Gastroesophageal sphincter (tissue), 4 donors: ENCODE data around the gene SGMS2. TPM values are rescaled to one million over a fixed set of nuclear protein-coding genes. Genes with fewer than 3 reads are reported as not detected.

Experiments used
- ATAC-seq: fragments of 150-250 bp; one replicate; pipeline ENCODE4 v1.9.1; 2016; ENCODE audit warnings: mild to moderate bottlenecking, moderate library complexity
- H3K27ac ChIP-seq, 4 donors: fragments of 200-600 bp; sonication (generic) in 3 of 4; 1 replicate in 3 of 4; 2 replicates in 1 of 4; pipeline ENCODE4 v1.5.1; 2016 to 2019
- H3K27me3 ChIP-seq: fragments of 200-600 bp; sonication (generic); one replicate; pipeline ENCODE4 v1.5.1; 2019
- H3K36me3 ChIP-seq, 2 donors: fragments of 200-600 bp; sonication (generic); one replicate each; pipeline ENCODE4 v1.5.1; 2019; ENCODE audit warnings: control low read depth in 1 of 2
- H3K4me1 ChIP-seq, 3 donors: fragments of 200-600 bp; sonication (generic); 1 replicate in 2 of 3; 2 replicates in 1 of 3; pipeline ENCODE4 v1.5.1; 2016 to 2019; ENCODE audit warnings: control low read depth in 2 of 3
- H3K4me3 ChIP-seq, 2 donors: fragments of 200-600 bp; sonication (generic); one replicate each; pipeline ENCODE4 v1.5.1; 2019; ENCODE audit warnings: mild to moderate bottlenecking in 1 of 2, moderate library complexity in 1 of 2
- H3K9me3 ChIP-seq, 3 donors: fragments of 200-600 bp; sonication (generic); one replicate each; pipeline ENCODE4 v1.5.1; 2017 to 2019; ENCODE audit warnings: control low read depth in 2 of 3
- EP300 ChIP-seq: sonication (generic); formaldehyde crosslinking; IDR thresholded peaks from one replicate; pipeline ENCODE4 v1.6.1; 2017; ENCODE audit warnings: antibody characterized with exemption, mild to moderate bottlenecking
- POLR2A ChIP-seq, 2 donors: fragments of 450-650 bp; IDR thresholded peaks; one replicate each; pipeline ENCODE4 v1.6.1; 2017; ENCODE audit warnings: antibody characterized with exemption in 2 of 2, mild to moderate bottlenecking in 2 of 2, moderate library complexity in 1 of 2
- POLR2AphosphoS5 ChIP-seq: sonication (generic); formaldehyde crosslinking; IDR thresholded peaks from one replicate; pipeline ENCODE4 v1.6.1; 2017; ENCODE audit warnings: antibody characterized with exemption
- WGBS, 2 donors: methylation state at CpG; one replicate each; pipeline ENCODE4 v1.1.5; 2018; ENCODE audit warnings: low coverage in 1 of 2; 5-methylcytosine and 5-hydroxymethylcytosine counted together
- small RNA-seq, 4 donors: library from RNA; depleted of rRNA; stranded (forward); fragments of <200 nt; gene quantifications; one replicate each; pipeline ENCODE3, GENCODE V24; 2016
- total RNA-seq, 4 donors: library from RNA; depleted of rRNA; stranded (reverse); fragments of >200 nt; gene quantifications; one replicate each; pipeline ENCODE4 v1.1.0, GENCODE V29; 2016
- TF ChIP-seq, protein P1 (sequence below), 4 experiments: fragments of 200-600 bp in 2 of 4; fragments of 450-650 bp in 2 of 4; sonication (generic) in 1 of 4; IDR thresholded peaks; one replicate each; pipeline ENCODE4 v1.5.1; 2017 to 2019; ENCODE audit warnings: antibody characterized with exemption in 4 of 4, mild to moderate bottlenecking in 2 of 4, moderate library complexity in 2 of 4

The SGMS2 gene
- total RNA-seq, 4 donors from 2014 or later: 170 to 499 (median 277) TPM

DNA sequence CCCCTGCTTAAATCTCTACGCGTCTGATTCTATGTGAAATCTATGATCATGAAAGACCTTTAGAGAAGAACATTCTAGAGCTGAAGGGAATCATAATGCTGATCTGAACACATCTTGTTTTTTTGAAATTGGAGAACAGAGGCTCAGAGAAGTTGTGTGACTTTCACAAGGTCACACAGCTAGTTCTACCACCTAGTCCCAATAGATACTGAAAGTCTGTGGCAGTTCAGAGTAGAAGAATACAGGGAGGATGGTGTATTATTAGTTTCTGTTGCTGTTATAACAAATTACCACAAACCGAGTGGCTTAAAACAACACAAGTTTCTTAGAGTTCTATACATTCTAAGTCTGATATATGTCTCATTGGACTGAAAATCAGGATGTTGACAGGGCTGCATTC lies 121.1 kb downstream of the SGMS2 start:
- 89 to 94% methylated on average over 3 of the region's 3 CpGs for WGBS, 2 donors
- Histone ChIP-seq H3K27me3 (no peaks in the 10 kb centered on the region), H3K36me3 (peaks cover 0 to 65% of the 10 kb centered on the region in 2 donors), H3K4me1 (no peaks in the 10 kb centered on the region), H3K9me3 (no peaks in the 10 kb centered on the region), H3K27ac (no peak overlapping the region), H3K4me3 (no peak overlapping the region)
- TF ChIP-seq POLR2AphosphoS5 (no peak), EP300 (no peak), POLR2A (IDR thresholded peaks at IDR 0.05) (no peak)
- TF ChIP-seq, protein P1, sequence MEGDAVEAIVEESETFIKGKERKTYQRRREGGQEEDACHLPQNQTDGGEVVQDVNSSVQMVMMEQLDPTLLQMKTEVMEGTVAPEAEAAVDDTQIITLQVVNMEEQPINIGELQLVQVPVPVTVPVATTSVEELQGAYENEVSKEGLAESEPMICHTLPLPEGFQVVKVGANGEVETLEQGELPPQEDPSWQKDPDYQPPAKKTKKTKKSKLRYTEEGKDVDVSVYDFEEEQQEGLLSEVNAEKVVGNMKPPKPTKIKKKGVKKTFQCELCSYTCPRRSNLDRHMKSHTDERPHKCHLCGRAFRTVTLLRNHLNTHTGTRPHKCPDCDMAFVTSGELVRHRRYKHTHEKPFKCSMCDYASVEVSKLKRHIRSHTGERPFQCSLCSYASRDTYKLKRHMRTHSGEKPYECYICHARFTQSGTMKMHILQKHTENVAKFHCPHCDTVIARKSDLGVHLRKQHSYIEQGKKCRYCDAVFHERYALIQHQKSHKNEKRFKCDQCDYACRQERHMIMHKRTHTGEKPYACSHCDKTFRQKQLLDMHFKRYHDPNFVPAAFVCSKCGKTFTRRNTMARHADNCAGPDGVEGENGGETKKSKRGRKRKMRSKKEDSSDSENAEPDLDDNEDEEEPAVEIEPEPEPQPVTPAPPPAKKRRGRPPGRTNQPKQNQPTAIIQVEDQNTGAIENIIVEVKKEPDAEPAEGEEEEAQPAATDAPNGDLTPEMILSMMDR (IDR thresholded peaks at IDR 0.05): no peak
- no peak for ATAC-seq

DNA sequence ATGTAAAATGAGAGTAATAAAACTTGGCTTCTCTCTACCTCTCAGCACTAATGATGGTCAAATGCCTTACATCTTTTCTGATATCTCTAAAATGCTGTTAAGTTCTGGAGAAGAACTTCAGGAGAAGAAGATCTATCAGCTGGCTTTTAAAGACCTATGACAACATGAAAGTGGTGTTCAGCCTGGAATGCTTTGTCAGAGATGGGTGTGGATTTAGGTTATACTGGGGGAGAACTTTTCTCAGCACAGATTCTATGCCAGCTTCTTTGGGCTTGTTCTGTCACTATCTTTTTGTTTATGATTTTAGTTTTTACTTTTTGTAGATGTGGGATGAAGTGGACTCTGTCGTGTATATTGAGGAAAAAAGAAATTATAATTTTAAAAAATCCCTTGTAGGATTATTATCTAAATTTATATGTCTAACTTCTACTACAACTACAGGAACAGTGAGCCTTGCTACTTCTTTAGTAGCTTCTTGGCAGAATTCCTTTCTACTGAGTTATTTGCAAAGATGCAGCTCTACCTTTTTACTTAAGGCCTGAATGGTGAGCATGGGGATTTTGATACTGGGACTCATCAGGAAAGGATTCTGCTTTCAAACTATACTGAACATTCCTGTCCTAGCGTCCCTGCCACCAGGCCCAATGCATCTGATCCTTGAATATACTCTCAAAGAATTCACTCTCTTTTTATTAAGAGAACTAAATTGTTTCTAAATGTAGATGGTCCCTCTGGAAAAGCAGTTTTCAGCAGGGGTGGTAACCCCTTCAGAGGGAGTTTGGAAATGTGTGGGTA lies 126.2 kb downstream of the SGMS2 start:
- Histone ChIP-seq H3K4me3 (no peak overlapping the region), H3K27me3 (no peaks in the 10 kb centered on the region), H3K36me3 (peaks cover 0 to 74% of the 10 kb centered on the region in 2 donors), H3K27ac (peak overlapping the region in 1 of 4 donors; percentile 12), H3K4me1 (no peaks in the 10 kb centered on the region), H3K9me3 (no peaks in the 10 kb centered on the region)
- 93 to 100% methylated on average over 2 of the region's 2 CpGs for WGBS, 2 donors
- TF ChIP-seq POLR2A (IDR thresholded peaks at IDR 0.05) (no peak), EP300 (no peak), POLR2AphosphoS5 (no peak)
- TF ChIP-seq, protein P1 (IDR thresholded peaks at IDR 0.05): no peak
- no peak for ATAC-seq

DNA sequence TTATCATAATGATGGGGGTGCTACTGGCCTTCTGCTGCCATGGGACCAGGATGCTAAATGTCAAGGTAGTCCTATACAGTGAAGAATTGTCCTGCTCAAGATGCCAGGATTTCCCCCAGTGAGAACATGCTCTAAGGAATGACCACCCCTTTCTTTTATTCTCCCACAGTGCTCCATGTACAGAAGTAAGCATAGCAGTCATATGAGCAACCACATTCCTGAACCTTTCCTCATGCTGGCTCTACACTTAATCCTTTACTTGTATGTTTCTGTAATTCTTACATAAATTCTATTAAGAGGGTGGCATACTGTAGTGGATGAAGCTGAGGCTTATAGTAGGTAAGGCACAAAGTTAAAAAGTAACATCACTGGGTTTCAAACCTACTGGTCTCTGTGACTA lies 126.8 kb downstream of the SGMS2 start:
- Histone ChIP-seq H3K4me3 (no peak overlapping the region), H3K36me3 (peaks cover 0 to 68% of the 10 kb centered on the region in 2 donors)
- TF ChIP-seq POLR2A (IDR thresholded peaks at IDR 0.05) (no peak), EP300 (no peak), POLR2AphosphoS5 (no peak)
- TF ChIP-seq, protein P1 (IDR thresholded peaks at IDR 0.05): no peak

DNA sequence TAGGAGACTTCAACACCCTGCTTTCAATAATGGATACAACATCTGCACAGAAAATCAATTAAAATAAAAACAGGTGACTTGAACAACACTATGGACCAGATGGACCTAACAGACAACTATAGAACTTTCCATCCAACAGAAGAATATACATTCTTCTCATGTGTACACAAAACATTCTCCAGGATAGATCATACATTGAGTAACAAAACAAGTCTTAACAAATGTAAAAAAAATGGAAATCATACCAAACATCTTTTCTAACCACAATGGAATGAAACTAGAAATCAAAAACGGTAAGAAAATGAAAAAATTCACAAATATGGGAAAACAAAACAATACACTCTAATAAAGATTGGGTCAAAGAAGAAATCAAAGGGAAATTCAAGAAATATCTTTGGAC lies 131.3 kb downstream of the SGMS2 start:
- WGBS, 2 donors: 100% methylated on average over 1 of the region's 1 CpG; no CpG with 5 or more reads in 1 of the 2 donors
- Histone ChIP-seq H3K4me3 (no peak overlapping the region), H3K36me3 (peaks cover 0 to 24% of the 10 kb centered on the region in 2 donors), H3K27ac (no peak overlapping the region), H3K9me3 (peaks cover 0 to 19% (median 0%) of the 10 kb centered on the region in 3 donors), H3K27me3 (no peaks in the 10 kb centered on the region), H3K4me1 (no peaks in the 10 kb centered on the region)
- ATAC-seq: no peak
- no peak for TF ChIP-seq EP300
- TF ChIP-seq POLR2A (IDR thresholded peaks at IDR 0.05): no peak
- TF ChIP-seq POLR2AphosphoS5: no peak
- TF ChIP-seq, protein P1 (IDR thresholded peaks at IDR 0.05): no peak

More for the DNA sequence above, 126.8 kb downstream of the SGMS2 start:
- peaks cover 0 to 3% (median 0%) of the 10 kb centered on the region in 3 donors for H3K9me3 ChIP-seq
- H3K27me3 ChIP-seq: no peaks in the 10 kb centered on the region
- peak overlapping the region in 1 of 4 donors; percentile 45 for H3K27ac ChIP-seq
- H3K4me1 ChIP-seq: no peaks in the 10 kb centered on the region
- ATAC-seq: peak; percentile 31

Small RNA genes lying within 50 kb of the gene (small RNA-seq; reads per million reads assigned to genes)
- gene RNU6-733P: 0 reads per million in 4 donors

Other genes with a start within 250 kb of the SGMS2 start
- gene PAPSS1, start 104.7 kb upstream of the SGMS2 start, total RNA-seq: 10 to 100 TPM; 21.9 to 36.2 (median 25.3) TPM
- gene CYP2U1, start 106.6 kb downstream of the SGMS2 start, total RNA-seq: 10 to 100 TPM; 14.9 to 34.0 (median 27.3) TPM
- 100 to 1,000 TPM in 2 of 4 donors, 10 to 100 TPM in 2; 88.9 to 148 (median 112) TPM for gene HADH, start 165.0 kb downstream of the SGMS2 start, total RNA-seq